ENCODE results near the gene EEA1.
A peak's percentile ranks its signal among the peaks of the same experiment; 100 is the strongest.

EEA1 gene

DNA sequence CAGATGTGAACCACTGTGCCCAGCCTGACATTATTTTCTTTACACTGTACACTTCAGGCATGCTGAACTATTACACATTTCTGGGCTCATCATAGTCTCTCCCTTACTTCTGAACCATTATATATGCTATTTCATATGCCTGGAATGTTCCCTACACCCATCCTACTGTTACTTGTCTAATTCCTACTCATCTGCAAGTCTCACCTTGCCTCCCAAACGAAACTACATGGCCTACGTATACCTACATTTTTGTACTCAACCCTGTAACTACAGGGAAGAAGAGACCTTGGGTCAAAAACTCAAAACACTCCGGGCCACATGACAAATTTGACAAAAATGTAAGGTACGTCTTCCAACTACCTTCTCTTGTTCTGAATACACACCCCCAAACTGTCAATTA is 9.5 kb upstream of the EEA1 start:
- TF ChIP-seq, protein P1, sequence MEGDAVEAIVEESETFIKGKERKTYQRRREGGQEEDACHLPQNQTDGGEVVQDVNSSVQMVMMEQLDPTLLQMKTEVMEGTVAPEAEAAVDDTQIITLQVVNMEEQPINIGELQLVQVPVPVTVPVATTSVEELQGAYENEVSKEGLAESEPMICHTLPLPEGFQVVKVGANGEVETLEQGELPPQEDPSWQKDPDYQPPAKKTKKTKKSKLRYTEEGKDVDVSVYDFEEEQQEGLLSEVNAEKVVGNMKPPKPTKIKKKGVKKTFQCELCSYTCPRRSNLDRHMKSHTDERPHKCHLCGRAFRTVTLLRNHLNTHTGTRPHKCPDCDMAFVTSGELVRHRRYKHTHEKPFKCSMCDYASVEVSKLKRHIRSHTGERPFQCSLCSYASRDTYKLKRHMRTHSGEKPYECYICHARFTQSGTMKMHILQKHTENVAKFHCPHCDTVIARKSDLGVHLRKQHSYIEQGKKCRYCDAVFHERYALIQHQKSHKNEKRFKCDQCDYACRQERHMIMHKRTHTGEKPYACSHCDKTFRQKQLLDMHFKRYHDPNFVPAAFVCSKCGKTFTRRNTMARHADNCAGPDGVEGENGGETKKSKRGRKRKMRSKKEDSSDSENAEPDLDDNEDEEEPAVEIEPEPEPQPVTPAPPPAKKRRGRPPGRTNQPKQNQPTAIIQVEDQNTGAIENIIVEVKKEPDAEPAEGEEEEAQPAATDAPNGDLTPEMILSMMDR (IDR thresholded peaks at IDR 0.05; ENCODE audit: low read depth, low read length): no peak
- no peak overlapping the region for H3K4me3 ChIP-seq (ENCODE audit: low read depth, low read length)

- TF ChIP-seq, protein P1 (IDR thresholded peaks at IDR 0.05; ENCODE audit: low read depth, low read length): no peak
Measured at GRCh38 chr12:92938018-92938417, 8.9 kb upstream of the EEA1 start.

DNA sequence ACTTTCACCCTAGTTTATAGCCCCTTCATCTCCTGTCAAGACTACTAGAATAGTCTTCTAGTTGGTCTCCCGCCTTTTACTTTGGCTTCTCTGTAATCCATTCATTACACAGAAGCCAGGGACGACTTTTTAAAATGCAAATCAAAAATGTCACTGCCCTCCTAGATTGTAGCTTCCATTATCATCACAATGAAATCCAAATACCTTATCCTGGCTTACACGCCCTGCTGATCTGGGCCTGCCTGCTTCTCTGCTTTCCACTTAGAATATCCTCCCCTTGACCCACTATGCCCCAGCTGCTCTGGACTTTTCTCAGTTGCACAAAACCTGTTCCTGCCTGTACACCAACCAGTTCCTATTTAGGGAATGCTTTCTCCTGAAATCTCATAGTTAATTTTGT is 4.5 kb upstream of the EEA1 start:
- no peak overlapping the region for H3K4me3 ChIP-seq (ENCODE audit: low read depth, low read length)
- TF ChIP-seq, protein P1 (IDR thresholded peaks at IDR 0.05; ENCODE audit: low read depth, low read length): no peak

More at GRCh38 chr12:92938018-92938417, 8.9 kb upstream of the EEA1 start:
- H3K4me3 ChIP-seq (ENCODE audit: low read depth, low read length): no peak overlapping the region

DNA sequence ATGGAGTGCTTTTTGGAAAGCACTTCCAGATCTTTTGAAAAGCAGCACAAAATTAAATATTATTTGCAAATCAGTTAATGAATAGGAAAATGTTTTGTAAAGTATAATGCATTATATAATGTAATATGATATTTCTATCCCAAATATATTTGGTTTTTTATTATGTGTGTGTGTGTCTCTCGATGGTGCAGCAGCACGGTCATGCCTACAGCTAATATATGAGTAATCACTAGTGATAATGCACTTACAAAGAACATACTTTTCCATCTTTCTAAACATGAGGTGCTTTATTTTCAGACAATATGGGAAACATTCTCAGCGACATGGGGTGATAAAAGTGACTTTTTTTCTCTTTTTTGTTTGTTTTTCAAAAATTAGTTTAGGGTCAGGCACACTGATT is 1.3 kb upstream of the EEA1 start:
- TF ChIP-seq, protein P1 (IDR thresholded peaks at IDR 0.05; ENCODE audit: low read depth, low read length): no peak
- peak overlapping the region; percentile 64 for H3K4me3 ChIP-seq (ENCODE audit: low read depth, low read length)

DNA sequence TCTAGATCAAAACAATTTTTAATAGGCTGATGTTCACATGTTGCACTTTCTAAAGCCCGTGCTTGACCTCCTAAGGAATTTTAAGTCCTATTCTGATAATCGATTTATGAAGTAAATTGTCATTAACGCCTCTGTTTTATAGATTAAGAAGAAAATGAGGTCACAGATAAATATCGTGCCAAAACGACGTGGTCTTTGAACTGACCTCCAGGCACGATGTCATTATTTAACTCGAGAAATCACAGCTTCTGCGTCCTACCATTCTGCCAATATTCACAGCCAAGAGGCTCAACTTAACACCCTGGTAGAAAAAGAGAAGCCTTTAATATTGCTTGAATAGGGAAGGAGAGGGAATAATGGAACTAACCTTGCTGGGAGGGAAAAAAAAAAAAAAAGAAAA is 888 bp upstream of the EEA1 start:
- peak overlapping the region; percentile 64 for H3K4me3 ChIP-seq (ENCODE audit: low read depth, low read length)
- TF ChIP-seq, protein P1 (IDR thresholded peaks at IDR 0.05; ENCODE audit: low read depth, low read length): no peak

GRCh38 chr12:92928421-92928961 is 604 bp downstream of the EEA1 start:
- TF ChIP-seq, protein P1 (IDR thresholded peaks at IDR 0.05; ENCODE audit: low read depth, low read length): no peak
- H3K4me3 ChIP-seq (ENCODE audit: low read depth, low read length): peak overlapping the region; percentile 64

- peak overlapping the region; percentile 64 for H3K4me3 ChIP-seq (ENCODE audit: low read depth, low read length)
- TF ChIP-seq, protein P1 (IDR thresholded peaks at IDR 0.05; ENCODE audit: low read depth, low read length): no peak
Measured at GRCh38 chr12:92927436-92928281, 1.4 kb downstream of the EEA1 start.
